ENCODE measurements around the gene SERTAD2. TPM values are rescaled to one million over a fixed set of nuclear protein-coding genes. Genes with fewer than 3 reads are reported as not detected.

SERTAD2 gene
- total and polyA plus RNA-seq, 2 of the 4 experiments (the other 2 are of a cell fraction): 5.0 to 11.0 TPM

- BruUV-seq (replicated peaks): no TSS peak
- POLR2A ChIA-PET (ENCODE audit: unreplicated experiment): interaction anchor here (0.6 kb wide), 1 partner anchor 307 kb away, joined by 3 read pairs; no protein-coding TSS in a partner anchor
Measured at GRCh38 chr2:64681479-64681967, 27.8 kb upstream of the SERTAD2 start.

More at GRCh38 chr2:64681479-64681967, 27.8 kb upstream of the SERTAD2 start:
- TF ChIP-seq NFE2L2 (IDR thresholded peaks at IDR 0.05; ENCODE audit: low read depth, low read length) (no peak), CEBPB (IDR thresholded peaks at IDR 0.05; ENCODE audit: low read depth, low read length) (no peak), MAFK (IDR thresholded peaks at IDR 0.05; ENCODE audit: low read depth, low read length) (no peak), FOS (IDR thresholded peaks at IDR 0.05; ENCODE audit: low read depth, low read length) (no peak)
- no peak overlapping the region for H2AK5ac ChIP-seq (ENCODE audit: low read depth, low read length)
- H3K79me1 ChIP-seq (ENCODE audit: low read depth in 1 of 2, low read length in 2 of 2): no peaks in the 10 kb centered on the region
- H2AK9ac ChIP-seq (replicated peaks; ENCODE audit: low read depth, low read length, poor library complexity): no peak overlapping the region
- H2BK5ac ChIP-seq (ENCODE audit: low read depth, low read length, poor library complexity, severe bottlenecking): no peak overlapping the region
- no peaks in the 10 kb centered on the region for H3K9me1 ChIP-seq (ENCODE audit: insufficient read depth, low read length)
- H2AFZ ChIP-seq (replicated peaks; ENCODE audit: low read length, poor library complexity): no peak overlapping the region
- no peak overlapping the region for H3K56ac ChIP-seq (ENCODE audit: extremely low read depth, insufficient read depth, low read length)
- H3K4me3 ChIP-seq (ENCODE audit: insufficient read depth, low read depth, low read length): no peak overlapping the region
- no peak overlapping the region for H4K8ac ChIP-seq (ENCODE audit: low read depth in 2 of 2, low read length in 2 of 2)
- H4K91ac ChIP-seq (ENCODE audit: insufficient read depth, low read depth, low read length): no peak overlapping the region
- dilution Hi-C loops (cut with HindIII; ENCODE audit: low sequenced_read_pairs, unreplicated experiment) (no loop called here), intact Hi-C loops (cut with micrococcal nuclease) (loop anchor here (5.0 kb wide), 1 partner anchor 51 kb away; no protein-coding TSS in a partner anchor), in situ Hi-C loops (cut with MboI; ENCODE audit: low sequenced_read_pairs) (no loop called here)
- no peaks in the 10 kb centered on the region for H3K9me3 ChIP-seq (ENCODE audit: control insufficient read depth, insufficient read depth, low read length)
- H3K4me1 ChIP-seq (ENCODE audit: control insufficient read depth, insufficient read depth, low read length): peaks cover 4% of the 10 kb centered on the region
- H3K23ac ChIP-seq (ENCODE audit: low read depth, low read length): no peak overlapping the region
- H4K5ac ChIP-seq (ENCODE audit: low read depth, low read length): no peak overlapping the region
- H4K20me1 ChIP-seq (ENCODE audit: insufficient read depth, low read length): no peaks in the 10 kb centered on the region
- H3K4me2 ChIP-seq (ENCODE audit: low read depth, low read length): no peak overlapping the region
- CTCF ChIA-PET: no interaction called here
- no peak overlapping the region for H3K4ac ChIP-seq (ENCODE audit: low read depth, low read length)
- ATAC-seq (ENCODE audit: low read depth): no peak
- WGBS, 2 experiments (ENCODE audit: extremely low coverage in 2 of 2, insufficient read length in 1 of 2): 90% methylated on average over 1 of the region's 2 CpGs; no CpG with 5 or more reads in 1 of the 2 experiments
- H2BK15ac ChIP-seq (ENCODE audit: low read depth, low read length): no peak overlapping the region
- no peak for DNase-seq
- H3K27me3 ChIP-seq (ENCODE audit: control insufficient read depth, insufficient read depth, low read length): no peaks in the 10 kb centered on the region
- no peak overlapping the region for H3K9ac ChIP-seq (ENCODE audit: low read depth, low read length)
- H2BK120ac ChIP-seq (ENCODE audit: low read depth, low read length): no peak overlapping the region
- no peak overlapping the region for H3K27ac ChIP-seq (ENCODE audit: insufficient read depth, low read length)
- H2BK20ac ChIP-seq (ENCODE audit: low read depth, low read length): no peak overlapping the region
- no peaks in the 10 kb centered on the region for H3K36me3 ChIP-seq (ENCODE audit: control insufficient read depth, insufficient read depth, low read length)
- no peak overlapping the region for H3K14ac ChIP-seq (replicated peaks; ENCODE audit: low read depth, low read length)
- H3K18ac ChIP-seq (ENCODE audit: low read depth, low read length): no peak overlapping the region
